GM23338 (cell line): ENCODE measurements around the gene ADM2. TPM values are rescaled to one million over a fixed set of nuclear protein-coding genes. Genes with fewer than 3 reads are reported as not detected.

Experiments used
- ATAC-seq: fragments of 200-7000 bp; cut with Tn5 transposase; 3 replicates; pipeline ENCODE4 v1.9.1; 2020
- DNase-seq: peaks from one replicate; pipeline ENCODE4 v3.0.0-alpha.2; 2015; ENCODE audit warnings: low spot score
- H2AFZ ChIP-seq: fragments of 200-600 bp; sonication (generic); 2 replicates; pipeline ENCODE4 v1.8.0; 2016; ENCODE audit warnings: antibody characterized with exemption, mild to moderate bottlenecking, moderate library complexity
- H3F3A ChIP-seq: fragments of 200-600 bp; sonication (generic); replicated peaks from 2 replicates; pipeline ENCODE4 v1.8.0; 2017; ENCODE audit warnings: antibody characterized with exemption, mixed run types, low read depth
- H3K27ac ChIP-seq: fragments of 200-600 bp; sonication (generic); 2 replicates; pipeline ENCODE4 v1.6.1; 2016; ENCODE audit warnings: low read depth
- H3K27me3 ChIP-seq: fragments of 200-600 bp; sonication (generic); 2 replicates; pipeline ENCODE4 v1.8.0; 2016; ENCODE audit warnings: mild to moderate bottlenecking, mixed run types, moderate library complexity; ENCODE audit not compliant: insufficient read depth
- H3K36me3 ChIP-seq: fragments of 200-600 bp; sonication (generic); 2 replicates; pipeline ENCODE4 v1.8.0; 2016; ENCODE audit warnings: mild to moderate bottlenecking; ENCODE audit not compliant: insufficient read depth
- H3K4me1 ChIP-seq: fragments of 200-600 bp; sonication (generic); 2 replicates; pipeline ENCODE4 v1.8.0; 2016; ENCODE audit warnings: mild to moderate bottlenecking, moderate library complexity; ENCODE audit not compliant: insufficient read depth
- H3K4me2 ChIP-seq: fragments of 200-600 bp; sonication (generic); 2 replicates; pipeline ENCODE4 v1.7.1; 2017; ENCODE audit warnings: mixed run types
- H3K4me3 ChIP-seq: fragments of 200-600 bp; sonication (generic); 2 replicates; pipeline ENCODE4 v1.6.1; 2016; ENCODE audit warnings: mixed run types
- H3K79me2 ChIP-seq: fragments of 200-600 bp; sonication (generic); replicated peaks from 2 replicates; pipeline ENCODE4 v1.8.0; 2017; ENCODE audit warnings: mild to moderate bottlenecking; ENCODE audit not compliant: insufficient read depth
- H3K9me2 ChIP-seq: fragments of 200-600 bp; sonication (generic); 2 replicates; pipeline ENCODE4 v1.8.0; 2017; ENCODE audit not compliant: insufficient read depth
- H4K20me1 ChIP-seq: fragments of 200-600 bp; sonication (generic); replicated peaks from 2 replicates; pipeline ENCODE4 v1.8.0; 2017; ENCODE audit warnings: mild to moderate bottlenecking; ENCODE audit not compliant: insufficient read depth
- H3K27ac Mint-ChIP-seq: 2 replicates; pipeline ENCODE4 v1.8.0; 2020; ENCODE audit warnings: inconsistent platforms, mild to moderate bottlenecking, moderate library complexity, mixed read lengths
- H3K27me3 Mint-ChIP-seq: 3 replicates; pipeline ENCODE4 v1.8.0; 2022; ENCODE audit warnings: low read depth, mild to moderate bottlenecking, moderate library complexity, mixed read lengths, inconsistent platforms; ENCODE audit not compliant: insufficient read depth, poor library complexity
- H3K36me3 Mint-ChIP-seq: 3 replicates; pipeline ENCODE4 v1.8.0; 2021; ENCODE audit warnings: low read depth, mild to moderate bottlenecking, inconsistent platforms, moderate library complexity, mixed read lengths
- H3K4me1 Mint-ChIP-seq: 3 replicates; pipeline ENCODE4 v1.8.0; 2020; ENCODE audit warnings: mild to moderate bottlenecking, inconsistent platforms, mixed read lengths
- H3K4me3 Mint-ChIP-seq: 3 replicates; pipeline ENCODE4 v1.8.0; 2021; ENCODE audit warnings: moderate library complexity, mild to moderate bottlenecking, inconsistent platforms, mixed read lengths
- H3K9me3 Mint-ChIP-seq: 3 replicates; pipeline ENCODE4 v1.8.0; 2020; ENCODE audit warnings: moderate library complexity, mild to moderate bottlenecking, inconsistent platforms, mixed read lengths
- CREB1 ChIP-seq: fragments of 250-450 bp; sonication (Bioruptor Pico); IDR thresholded peaks from 2 replicates; pipeline ENCODE4 v1.5.0; 2020; ENCODE audit warnings: low read depth, mild to moderate bottlenecking, moderate library complexity
- CTCF ChIP-seq, 2 experiments: fragments of 200-600 bp in 1 of 2; sonication (generic) in 1 of 2; conservative IDR thresholded peaks; 2 replicates each; pipeline versions ENCODE4 v1.5.1 to v1.6.1; 2016 to 2017; ENCODE audit warnings: antibody characterized with exemption in 2 of 2, low read depth in 2 of 2, mild to moderate bottlenecking in 2 of 2, moderate library complexity in 1 of 2
- ETS1 ChIP-seq: IDR thresholded peaks from 2 replicates; pipeline ENCODE4 v1.6.1; 2016; ENCODE audit warnings: antibody characterized with exemption
- EZH2 ChIP-seq: fragments of 200-600 bp; sonication (generic); IDR thresholded peaks from one replicate; pipeline ENCODE4 v1.8.0; 2017; ENCODE audit warnings: antibody characterized with exemption, mild to moderate bottlenecking, low read depth; ENCODE audit not compliant: unreplicated experiment
- EZH2phosphoT487 ChIP-seq: fragments of 200-600 bp; sonication (generic); IDR thresholded peaks from one replicate; pipeline ENCODE4 v1.8.1; 2018; ENCODE audit warnings: antibody characterized with exemption; ENCODE audit not compliant: unreplicated experiment
- JUNB ChIP-seq: IDR thresholded peaks from one replicate; pipeline ENCODE4 v1.6.1; 2016; ENCODE audit warnings: antibody characterized with exemption; ENCODE audit not compliant: unreplicated experiment
- NANOG ChIP-seq: IDR thresholded peaks from 2 replicates; pipeline ENCODE4 v1.6.1; 2016; ENCODE audit warnings: antibody characterized with exemption, borderline replicate concordance
- POLR2AphosphoS5 ChIP-seq: IDR thresholded peaks from 2 replicates; pipeline ENCODE4 v1.6.1; 2016; ENCODE audit warnings: antibody characterized with exemption, low read depth
- REST ChIP-seq: IDR thresholded peaks from one replicate; pipeline ENCODE4 v1.6.1; 2018; ENCODE audit warnings: antibody characterized with exemption; ENCODE audit not compliant: unreplicated experiment
- STAT1 ChIP-seq: IDR thresholded peaks from one replicate; pipeline ENCODE4 v1.6.1; 2016; ENCODE audit warnings: antibody characterized with exemption; ENCODE audit not compliant: unreplicated experiment
- ZNF114 ChIP-seq: fragments of 250-450 bp; sonication (Bioruptor Pico); IDR thresholded peaks from 2 replicates; pipeline ENCODE4 v1.5.0; 2020; ENCODE audit warnings: mild to moderate bottlenecking, moderate library complexity
- ZNF331 ChIP-seq: fragments of 250-450 bp; sonication (Bioruptor Pico); IDR thresholded peaks from 2 replicates; pipeline ENCODE4 v1.5.0; 2020; ENCODE audit warnings: low read depth, mild to moderate bottlenecking, moderate library complexity
- ZNF462 ChIP-seq: fragments of 250-450 bp; sonication (Bioruptor Pico); IDR thresholded peaks from 2 replicates; pipeline ENCODE4 v1.5.0; 2020; ENCODE audit warnings: mild to moderate bottlenecking, moderate library complexity
- polyA plus RNA-seq: library from polyadenylated mRNA; unstranded; fragments of >200 nt; fragmentation: Nextera tagmentation; extraction: Ambion mirVana; gene quantifications from 2 replicates; pipeline ENCODE4 v1.2.1, GENCODE V29; 2016
- total RNA-seq: library from RNA; depleted of rRNA; stranded (reverse); fragments of >200 nt; shearing (Covaris generic); gene quantifications from 2 replicates; pipeline ENCODE4 v1.2.3, GENCODE V29; 2014

ADM2 gene
- total and polyA plus RNA-seq, 2 experiments from 2014 or later, result 3.3 to 7.1 TPM

- 0 out of 3 replicates have a peak, but pooled peaks cover 3% of the 10 kb centered on the region for H3K36me3 Mint-ChIP-seq
- no peaks in the 10 kb centered on the region for H3K9me3 Mint-ChIP-seq
- Histone ChIP-seq H4K20me1 (no peaks in the 10 kb centered on the region), H3K4me1 (no peaks in the 10 kb centered on the region), H3F3A (no peaks in the 10 kb centered on the region), H3K4me3 (no peak overlapping the region), H3K36me3 (no peaks in the 10 kb centered on the region), H2AFZ (no peak overlapping the region), H3K79me2 (no peaks in the 10 kb centered on the region), H3K27ac (no peak overlapping the region), H3K9me2 (no peaks in the 10 kb centered on the region), H3K4me2 (no peak overlapping the region), H3K27me3 (peaks cover 19% of the 10 kb centered on the region)
- H3K27ac Mint-ChIP-seq, result no peak overlapping the region
- H3K27me3 Mint-ChIP-seq, result peaks cover 22% of the 10 kb centered on the region
- peaks cover 3% of the 10 kb centered on the region; the same call in 1 of the 3 replicates for H3K4me1 Mint-ChIP-seq
- no peak overlapping the region for H3K4me3 Mint-ChIP-seq
- ATAC-seq (no peak), DNase-seq (no peak)
- TF ChIP-seq STAT1 (no peak), ZNF331 (CRISPR knock-in tag) (no peak), ZNF114 (CRISPR knock-in tag) (no peak), ZNF462 (no peak), EZH2 (no peak), CTCF (conservative IDR thresholded peaks at IDR 0.05; ENCODE audit: low read depth in 2 of 2) (no peak), NANOG (no peak), ETS1 (no peak), POLR2AphosphoS5 (no peak; the same call in 1 of the 2 replicates), CREB1 (CRISPR knock-in tag) (no peak), EZH2phosphoT487 (no peak), JUNB (no peak), REST (no peak)
These were observed 2.9 kb downstream of the ADM2 start for GRCh38 chr22:50483977-50484853.
